ENCODE results near the gene IER3. TPM values are rescaled to one million over a fixed set of nuclear protein-coding genes. Genes with fewer than 3 reads are reported as not detected.
A peak's percentile ranks its signal among the peaks of the same experiment; 100 is the strongest.

The IER3 gene
- total RNA-seq, 2 experiments from 2014 or later: 375 to 386 TPM

GRCh38 chr6:30781395-30781742 lies 37.0 kb upstream of the IER3 start:
- peaks cover 4% of the 10 kb centered on the region for H3K9me3 Mint-ChIP-seq
- ChIA-PET POLR2A (interaction anchor here (0.6 to 12.9 kb wide), 9 partner anchors 11 to 252 kb away, joined by 3 to 162 read pairs (median 5); partner anchors contain the start of genes FLOT1 and IER3), CTCF (interaction anchor here (1.2 to 1.7 kb wide), 2 partner anchors 12 to 22 kb away, joined by 6 to 8 read pairs; no protein-coding TSS in a partner anchor)
- no peak for ATAC-seq
- H3K27me3 Mint-ChIP-seq: no peaks in the 10 kb centered on the region
- H3K4me1 Mint-ChIP-seq (ENCODE audit: low read depth): peaks cover 72% of the 10 kb centered on the region
- TF ChIP-seq, protein P1, sequence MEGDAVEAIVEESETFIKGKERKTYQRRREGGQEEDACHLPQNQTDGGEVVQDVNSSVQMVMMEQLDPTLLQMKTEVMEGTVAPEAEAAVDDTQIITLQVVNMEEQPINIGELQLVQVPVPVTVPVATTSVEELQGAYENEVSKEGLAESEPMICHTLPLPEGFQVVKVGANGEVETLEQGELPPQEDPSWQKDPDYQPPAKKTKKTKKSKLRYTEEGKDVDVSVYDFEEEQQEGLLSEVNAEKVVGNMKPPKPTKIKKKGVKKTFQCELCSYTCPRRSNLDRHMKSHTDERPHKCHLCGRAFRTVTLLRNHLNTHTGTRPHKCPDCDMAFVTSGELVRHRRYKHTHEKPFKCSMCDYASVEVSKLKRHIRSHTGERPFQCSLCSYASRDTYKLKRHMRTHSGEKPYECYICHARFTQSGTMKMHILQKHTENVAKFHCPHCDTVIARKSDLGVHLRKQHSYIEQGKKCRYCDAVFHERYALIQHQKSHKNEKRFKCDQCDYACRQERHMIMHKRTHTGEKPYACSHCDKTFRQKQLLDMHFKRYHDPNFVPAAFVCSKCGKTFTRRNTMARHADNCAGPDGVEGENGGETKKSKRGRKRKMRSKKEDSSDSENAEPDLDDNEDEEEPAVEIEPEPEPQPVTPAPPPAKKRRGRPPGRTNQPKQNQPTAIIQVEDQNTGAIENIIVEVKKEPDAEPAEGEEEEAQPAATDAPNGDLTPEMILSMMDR (IDR thresholded peaks at IDR 0.05): no peak
- no peak for DNase-seq
- intact Hi-C loops (cut with micrococcal nuclease): no loop called here
- peak overlapping the region; percentile 85 for H3K27ac Mint-ChIP-seq
- peaks cover 2% of the 10 kb centered on the region for H3K36me3 Mint-ChIP-seq (ENCODE audit: low read depth)
- H3K4me3 Mint-ChIP-seq: no peak overlapping the region

- TF ChIP-seq, protein P1 (IDR thresholded peaks at IDR 0.05): no peak
- intact Hi-C loops (cut with micrococcal nuclease): no loop called here
- peaks cover 65% of the 10 kb centered on the region for H3K4me1 Mint-ChIP-seq (ENCODE audit: low read depth)
- H3K27me3 Mint-ChIP-seq: no peaks in the 10 kb centered on the region
- ChIA-PET POLR2A (interaction anchor here (0.9 to 12.9 kb wide), 5 partner anchors 11 to 36 kb away, joined by 5 to 162 read pairs (median 6); partner anchors contain the start of gene IER3), CTCF (interaction anchor here (0.9 kb wide), 1 partner anchor 28 kb away, joined by 3 read pairs; no protein-coding TSS in a partner anchor)
- ATAC-seq (no peak), DNase-seq (no peak)
- H3K4me3 Mint-ChIP-seq: no peak overlapping the region
- H3K9me3 Mint-ChIP-seq: peaks cover 4% of the 10 kb centered on the region
- H3K36me3 Mint-ChIP-seq (ENCODE audit: low read depth): no peaks in the 10 kb centered on the region
- peak overlapping the region; percentile 62 for H3K27ac Mint-ChIP-seq
Observed at GRCh38 chr6:30780642-30780920, 36.2 kb upstream of the IER3 start.

- POLR2A ChIA-PET: interaction anchor here (1.3 to 12.9 kb wide), 4 partner anchors 10 to 35 kb away, joined by 5 to 162 read pairs (median 8); partner anchors contain the start of gene IER3
- H3K36me3 Mint-ChIP-seq (ENCODE audit: low read depth): no peaks in the 10 kb centered on the region
- no peaks in the 10 kb centered on the region for H3K27me3 Mint-ChIP-seq
- peaks cover 61% of the 10 kb centered on the region for H3K4me1 Mint-ChIP-seq (ENCODE audit: low read depth)
- TF ChIP-seq, protein P1 (IDR thresholded peaks at IDR 0.05): no peak
- CTCF ChIA-PET: interaction anchor here (0.9 kb wide), 1 partner anchor 29 kb away, joined by 3 read pairs; no protein-coding TSS in a partner anchor
- DNase-seq: no peak
- intact Hi-C loops (cut with micrococcal nuclease): no loop called here
- peaks cover 2% of the 10 kb centered on the region for H3K9me3 Mint-ChIP-seq
- H3K27ac Mint-ChIP-seq: peak overlapping the region; percentile 62
- ATAC-seq: no peak
- no peak overlapping the region for H3K4me3 Mint-ChIP-seq
Observed at GRCh38 chr6:30779850-30780641, 35.7 kb upstream of the IER3 start.

DNA sequence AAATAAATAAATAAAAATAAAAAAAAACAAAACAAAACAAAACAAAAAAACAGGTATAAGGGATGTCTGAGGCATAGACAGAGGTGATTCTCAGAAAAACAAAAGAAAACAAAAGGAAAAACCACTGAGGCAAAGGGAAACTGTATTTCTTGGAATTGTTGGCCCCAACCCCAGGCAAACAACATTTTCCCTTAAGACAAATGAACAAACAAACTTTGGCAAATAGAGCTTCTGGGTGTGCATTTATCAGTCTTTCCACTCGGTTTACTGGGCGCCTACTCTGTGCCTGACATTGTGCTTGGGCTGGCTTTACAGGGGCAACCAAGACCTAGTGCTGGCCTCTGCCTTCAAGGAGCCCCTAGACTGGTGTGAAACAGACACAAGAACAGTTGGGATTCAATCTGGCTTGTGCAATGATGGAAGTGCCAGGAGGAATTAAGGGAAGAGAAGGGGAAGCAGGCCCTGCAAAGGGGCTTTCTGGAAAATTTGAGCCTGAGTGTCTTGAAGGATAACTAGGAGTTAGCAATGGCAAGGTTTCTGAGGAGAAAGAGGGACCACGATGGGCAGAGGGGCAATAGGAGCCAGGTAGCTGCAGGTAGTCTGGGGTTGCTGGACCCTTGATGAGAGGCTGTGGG lies 33.8 kb upstream of the IER3 start:
- ChIA-PET POLR2A (interaction anchor here (1.5 kb wide), 1 partner anchor 35 kb away, joined by 5 read pairs; no protein-coding TSS in a partner anchor), CTCF (interaction anchor here (1.0 kb wide), 1 partner anchor 136 kb away, joined by 3 read pairs; the partner anchor contains the start of gene VARS2)
- intact Hi-C loops (cut with micrococcal nuclease): no loop called here
- Mint-ChIP-seq H3K4me1 (ENCODE audit: low read depth) (peaks cover 66% of the 10 kb centered on the region), H3K27ac (peak overlapping the region; percentile 71), H3K27me3 (no peaks in the 10 kb centered on the region), H3K4me3 (no peak overlapping the region), H3K36me3 (ENCODE audit: low read depth) (no peaks in the 10 kb centered on the region), H3K9me3 (peaks cover 1% of the 10 kb centered on the region)
- no peak for ATAC-seq
- TF ChIP-seq, protein P1 (IDR thresholded peaks at IDR 0.05): no peak
- no peak for DNase-seq
